HS-27A (cell line): Measurements from ENCODE around the gene CHD3.

ENCODE experiments used
- DNase-seq: peaks from one replicate; pipeline ENCODE4 v3.0.0-alpha.2; 2012; ENCODE audit warnings: low read depth, missing footprints

CHD3 gene

DNA sequence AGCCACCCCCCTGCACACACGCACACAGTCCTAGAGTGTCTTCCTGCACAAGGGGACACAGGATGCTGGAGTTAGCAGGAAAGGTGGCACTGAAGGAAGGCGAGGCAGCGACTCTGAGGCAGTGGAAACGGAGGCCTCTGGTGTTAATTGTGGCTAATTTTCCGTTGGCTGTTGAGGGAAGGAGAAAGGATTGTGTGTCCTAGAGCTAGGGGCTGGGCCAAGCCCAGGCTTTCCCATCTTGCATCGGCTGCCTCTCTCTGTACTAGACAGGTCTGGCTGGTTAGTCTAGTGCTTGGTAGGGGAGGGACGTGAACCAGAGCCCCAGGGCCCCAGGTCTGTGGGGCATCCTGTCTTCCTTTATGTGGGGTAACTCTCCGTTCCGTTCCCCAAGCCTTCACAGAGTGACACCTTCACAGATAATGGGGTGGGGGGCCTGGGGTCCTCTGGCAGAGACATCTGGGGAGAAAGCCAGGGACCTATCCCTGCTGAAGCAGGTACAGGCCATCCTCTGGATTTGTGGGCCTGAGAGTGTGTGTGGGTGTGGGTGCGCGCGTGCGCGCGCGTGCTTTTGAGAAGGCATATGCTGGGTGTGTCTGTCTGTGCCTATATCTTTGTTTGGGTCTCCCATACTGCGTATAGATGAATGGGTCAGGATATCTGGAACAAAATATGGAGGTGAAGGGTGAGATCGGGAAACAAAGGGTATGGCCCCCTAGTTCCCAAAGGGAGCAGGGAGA, at the start of gene CHD3:
Gene CHD3 (plus strand): TSS at position 606 of the 737 bp plus-strand sequence. CDS start 212 bp downstream, outside the sequence.
- no peak for DNase-seq

GRCh38 chr17:7839190-7839875, 49.3 kb upstream of the CHD3 start:
- no peak for DNase-seq

- no peak for DNase-seq
These were observed 48.7 kb upstream of the CHD3 start for GRCh38 chr17:7839876-7840261.

GRCh38 chr17:7840441-7840840, 48.1 kb upstream of the CHD3 start:
- DNase-seq: no peak

GRCh38 chr17:7840875-7841274, 47.7 kb upstream of the CHD3 start:
- DNase-seq: no peak

GRCh38 chr17:7841396-7841914, 47.1 kb upstream of the CHD3 start:
- DNase-seq: no peak

GRCh38 chr17:7841915-7842379, 46.6 kb upstream of the CHD3 start:
- DNase-seq: no peak

GRCh38 chr17:7842380-7843256, 46.0 kb upstream of the CHD3 start:
- DNase-seq: no peak

DNA sequence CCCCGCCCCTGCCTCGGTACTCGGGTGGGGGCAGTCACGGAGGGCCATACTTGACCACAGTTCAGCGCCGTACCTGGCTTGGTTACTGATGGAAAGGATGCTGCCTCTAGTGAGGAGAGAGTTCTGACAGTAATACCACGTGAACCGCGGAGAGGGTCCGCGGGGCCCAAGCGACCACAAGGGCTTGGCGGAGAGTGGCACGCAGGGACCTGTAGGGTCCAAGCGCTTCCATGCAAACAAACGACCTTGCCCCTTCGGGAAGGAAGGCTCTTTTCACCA, 45.4 kb upstream of the CHD3 start:
- DNase-seq: no peak

DNA sequence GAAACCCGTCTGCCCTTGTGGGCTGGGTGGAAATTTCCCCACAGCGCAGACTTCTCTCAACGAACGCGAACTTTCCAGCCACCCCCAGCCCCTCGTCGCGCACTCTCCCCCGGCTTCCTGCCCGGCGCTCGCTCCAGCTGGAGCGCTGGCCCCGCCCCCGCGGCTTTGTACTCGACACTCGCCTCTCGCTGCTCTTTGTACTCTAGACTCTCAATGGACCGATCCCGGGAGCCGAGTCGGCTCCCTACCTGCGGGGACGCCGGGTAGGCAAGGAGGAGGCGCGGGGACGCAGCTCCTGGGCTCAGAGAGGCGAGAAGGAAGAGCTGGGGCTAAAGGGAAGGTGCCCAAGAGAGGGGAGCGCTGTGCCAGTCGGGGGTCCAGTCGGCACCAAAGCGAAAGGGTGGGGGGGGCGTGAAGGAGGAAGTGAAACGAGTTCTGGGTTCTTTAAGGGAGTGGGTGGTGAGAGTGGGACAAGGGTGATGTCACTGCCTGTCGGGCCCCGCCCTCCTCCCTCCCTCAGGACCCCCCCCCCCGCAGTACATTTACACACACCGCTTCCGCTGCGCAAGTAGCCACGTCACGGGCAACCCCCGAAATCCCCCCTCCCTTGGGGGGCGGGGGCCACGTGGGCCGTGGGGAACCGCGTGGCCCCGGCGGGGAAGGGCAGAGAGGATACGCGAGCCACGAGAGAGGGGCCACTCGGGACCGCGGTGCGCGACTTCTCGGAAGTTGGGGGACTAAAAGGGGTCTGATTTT, 44.9 kb upstream of the CHD3 start:
- DNase-seq: no peak

GRCh38 chr17:7844292-7845154, 44.1 kb upstream of the CHD3 start:
- DNase-seq: no peak

DNA sequence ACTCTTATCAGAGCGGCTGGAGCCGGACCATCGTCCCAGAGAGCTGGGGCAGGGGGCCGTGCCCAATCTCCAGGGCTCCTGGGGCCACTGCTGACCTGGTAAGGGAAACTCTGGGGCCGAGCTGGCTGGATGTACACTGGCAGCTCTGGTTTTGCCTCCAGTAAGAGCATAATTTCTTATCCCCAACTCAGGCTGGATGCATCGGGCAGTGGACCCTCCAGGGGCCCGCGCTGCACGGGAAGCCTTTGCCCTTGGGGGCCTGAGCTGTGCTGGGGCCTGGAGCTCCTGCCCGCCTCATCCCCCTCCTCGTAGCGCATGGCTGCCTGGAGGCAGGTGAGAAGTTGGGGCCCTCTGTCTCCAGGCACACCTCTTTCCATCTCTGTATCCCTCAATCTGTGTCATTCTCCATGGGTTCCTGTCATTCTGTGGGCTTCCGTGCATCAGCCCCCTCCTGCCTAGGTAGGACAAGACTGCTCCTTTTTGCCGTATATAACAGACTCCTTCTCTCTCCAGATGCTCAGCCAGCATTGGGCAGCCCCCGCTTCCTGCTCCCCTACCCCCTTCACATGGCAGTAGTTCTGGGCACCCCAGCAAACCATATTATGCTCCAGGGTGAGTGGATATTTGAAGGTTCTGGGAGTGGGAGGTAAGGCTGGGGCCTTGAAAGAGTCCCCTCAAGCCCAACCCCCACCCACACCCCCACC, 43.1 kb upstream of the CHD3 start:
- DNase-seq: no peak

- no peak for DNase-seq
These were observed 42.4 kb upstream of the CHD3 start for GRCh38 chr17:7846063-7846735.

- no peak for DNase-seq
These were observed 41.6 kb upstream of the CHD3 start for GRCh38 chr17:7846765-7847661.

GRCh38 chr17:7848131-7848579, 40.4 kb upstream of the CHD3 start:
- DNase-seq: no peak

DNA sequence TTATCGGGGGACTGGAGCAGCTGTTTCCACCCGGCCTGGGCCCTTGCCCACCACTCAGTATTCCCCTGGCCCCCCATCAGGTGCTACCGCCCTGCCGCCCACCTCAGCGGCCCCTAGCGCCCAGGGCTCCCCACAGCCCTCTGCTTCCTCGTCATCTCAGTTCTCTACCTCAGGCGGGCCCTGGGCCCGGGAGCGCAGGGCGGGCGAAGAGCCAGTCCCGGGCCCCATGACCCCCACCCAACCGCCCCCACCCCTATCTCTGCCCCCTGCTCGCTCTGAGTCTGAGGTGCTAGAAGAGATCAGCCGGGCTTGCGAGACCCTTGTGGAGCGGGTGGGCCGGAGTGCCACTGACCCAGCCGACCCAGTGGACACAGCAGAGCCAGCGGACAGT, 39.9 kb upstream of the CHD3 start:
- DNase-seq: no peak

- no peak for DNase-seq
These were observed 39.3 kb upstream of the CHD3 start for GRCh38 chr17:7849130-7849750.
